GM12872 (cell line): Measurements from ENCODE around the gene IDH3B.

Experiments
- CTCF ChIP-seq: IDR thresholded peaks from 3 replicates; pipeline ENCODE4 v1.5.1; 2011; ENCODE audit warnings: low read depth, mild to moderate bottlenecking, low read length, moderate library complexity; ENCODE audit not compliant: insufficient read depth

The IDH3B gene

GRCh38 chr20:2687514-2687913 is 23.5 kb upstream of the IDH3B start:
- no peak for TF ChIP-seq CTCF

- TF ChIP-seq CTCF = no peak
Observed at GRCh38 chr20:2680046-2680445, 16.0 kb upstream of the IDH3B start.

GRCh38 chr20:2673453-2673852 is 9.4 kb upstream of the IDH3B start:
- no peak for TF ChIP-seq CTCF

GRCh38 chr20:2672446-2672845 is 8.4 kb upstream of the IDH3B start:
- TF ChIP-seq CTCF = no peak

GRCh38 chr20:2671977-2672376 is 8.0 kb upstream of the IDH3B start:
- peak; percentile 23; the same call in 1 of the 3 replicates for TF ChIP-seq CTCF

- no peak for TF ChIP-seq CTCF
Observed at GRCh38 chr20:2663364-2663886, 591 bp downstream of the IDH3B start.

- no peak for TF ChIP-seq CTCF
Observed at GRCh38 chr20:2659547-2659946, 4.5 kb downstream of the IDH3B start.
